Measurements from ENCODE around the gene PSPH.

DNA sequence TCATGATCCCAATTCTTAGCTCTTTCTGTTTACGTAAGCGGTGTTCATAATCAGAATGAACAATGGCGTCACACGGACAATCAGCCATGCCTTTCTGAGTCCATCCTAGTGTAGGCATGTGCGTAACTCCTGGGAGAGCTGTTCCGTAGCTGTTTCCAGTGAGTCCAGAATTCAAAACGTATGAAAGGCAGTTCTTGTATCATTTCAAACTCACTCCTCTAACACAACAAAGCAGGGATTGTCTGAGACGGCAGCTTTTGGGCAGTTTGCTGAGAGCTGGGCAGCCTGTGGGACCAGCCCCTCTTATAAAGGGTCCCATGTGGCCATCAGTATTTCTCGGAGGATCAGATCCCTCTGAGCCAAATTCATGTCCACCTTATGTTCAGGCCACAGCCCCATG is 43.4 kb downstream of the PSPH start:
- TF ChIP-seq RFX5 (IDR thresholded peaks at IDR 0.05; ENCODE audit: low read length) = no peak
- TF ChIP-seq, protein P1, sequence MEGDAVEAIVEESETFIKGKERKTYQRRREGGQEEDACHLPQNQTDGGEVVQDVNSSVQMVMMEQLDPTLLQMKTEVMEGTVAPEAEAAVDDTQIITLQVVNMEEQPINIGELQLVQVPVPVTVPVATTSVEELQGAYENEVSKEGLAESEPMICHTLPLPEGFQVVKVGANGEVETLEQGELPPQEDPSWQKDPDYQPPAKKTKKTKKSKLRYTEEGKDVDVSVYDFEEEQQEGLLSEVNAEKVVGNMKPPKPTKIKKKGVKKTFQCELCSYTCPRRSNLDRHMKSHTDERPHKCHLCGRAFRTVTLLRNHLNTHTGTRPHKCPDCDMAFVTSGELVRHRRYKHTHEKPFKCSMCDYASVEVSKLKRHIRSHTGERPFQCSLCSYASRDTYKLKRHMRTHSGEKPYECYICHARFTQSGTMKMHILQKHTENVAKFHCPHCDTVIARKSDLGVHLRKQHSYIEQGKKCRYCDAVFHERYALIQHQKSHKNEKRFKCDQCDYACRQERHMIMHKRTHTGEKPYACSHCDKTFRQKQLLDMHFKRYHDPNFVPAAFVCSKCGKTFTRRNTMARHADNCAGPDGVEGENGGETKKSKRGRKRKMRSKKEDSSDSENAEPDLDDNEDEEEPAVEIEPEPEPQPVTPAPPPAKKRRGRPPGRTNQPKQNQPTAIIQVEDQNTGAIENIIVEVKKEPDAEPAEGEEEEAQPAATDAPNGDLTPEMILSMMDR (IDR thresholded peaks at IDR 0.05) = no peak
- no peak for TF ChIP-seq TCF12 (IDR thresholded peaks at IDR 0.05)
- no peak for TF ChIP-seq SMC3 (IDR thresholded peaks at IDR 0.05; ENCODE audit: low read depth, low read length)
- no peak for TF ChIP-seq MXI1 (IDR thresholded peaks at IDR 0.05; ENCODE audit: low read depth, low read length)
- TF ChIP-seq RAD21 (IDR thresholded peaks at IDR 0.05; ENCODE audit: low read length) = no peak
- TF ChIP-seq, protein P2, sequence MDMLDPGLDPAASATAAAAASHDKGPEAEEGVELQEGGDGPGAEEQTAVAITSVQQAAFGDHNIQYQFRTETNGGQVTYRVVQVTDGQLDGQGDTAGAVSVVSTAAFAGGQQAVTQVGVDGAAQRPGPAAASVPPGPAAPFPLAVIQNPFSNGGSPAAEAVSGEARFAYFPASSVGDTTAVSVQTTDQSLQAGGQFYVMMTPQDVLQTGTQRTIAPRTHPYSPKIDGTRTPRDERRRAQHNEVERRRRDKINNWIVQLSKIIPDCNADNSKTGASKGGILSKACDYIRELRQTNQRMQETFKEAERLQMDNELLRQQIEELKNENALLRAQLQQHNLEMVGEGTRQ (IDR thresholded peaks at IDR 0.05; ENCODE audit: borderline replicate concordance, low read depth, low read length) = no peak
